ENCODE data around the gene WAS.

WAS gene

DNA sequence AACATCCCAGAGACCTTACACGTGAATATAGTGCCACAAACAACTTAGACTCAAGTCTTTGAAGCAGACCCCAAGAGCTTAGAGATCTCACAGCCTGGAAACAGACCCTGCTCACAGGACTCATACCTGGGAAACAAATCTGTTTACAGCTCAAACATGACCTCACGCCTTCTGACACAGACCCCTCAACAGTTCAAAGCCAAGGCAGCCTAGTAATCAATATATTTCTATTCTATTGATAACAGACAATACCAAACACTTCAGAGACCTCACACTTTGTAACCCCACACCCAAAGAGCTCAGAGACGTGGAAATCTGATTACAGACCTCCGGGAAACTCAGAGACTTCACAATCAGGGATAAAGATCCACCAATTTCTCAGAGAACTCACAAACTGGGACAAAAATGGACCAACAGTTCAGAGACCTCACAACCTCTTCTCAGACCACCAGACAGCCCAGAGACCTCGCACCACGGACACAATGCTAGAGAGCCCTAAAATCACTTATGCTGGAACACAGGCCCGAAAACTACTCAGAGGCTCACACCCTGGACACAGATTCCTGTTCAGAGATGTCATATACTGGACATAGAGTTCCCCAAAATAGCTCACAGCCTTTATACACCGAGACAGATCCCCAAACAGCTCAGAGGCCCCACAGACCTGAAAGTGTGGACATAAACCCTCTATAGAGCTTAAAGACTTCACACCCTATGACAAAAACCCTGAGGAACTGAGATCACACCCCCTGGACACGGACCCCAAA is 27.7 kb downstream of the WAS start:
- DNase-seq (ENCODE audit: extremely low read depth in 1 of 2, low read depth in 1 of 2): no peak

- DNase-seq (ENCODE audit: extremely low read depth in 1 of 2, low read depth in 1 of 2): no peak
These were observed 28.4 kb downstream of the WAS start for GRCh38 chrX:48711929-48712505.

- DNase-seq (ENCODE audit: extremely low read depth in 1 of 2, low read depth in 1 of 2): no peak
These were observed 30.2 kb downstream of the WAS start for GRCh38 chrX:48713847-48714246.

DNA sequence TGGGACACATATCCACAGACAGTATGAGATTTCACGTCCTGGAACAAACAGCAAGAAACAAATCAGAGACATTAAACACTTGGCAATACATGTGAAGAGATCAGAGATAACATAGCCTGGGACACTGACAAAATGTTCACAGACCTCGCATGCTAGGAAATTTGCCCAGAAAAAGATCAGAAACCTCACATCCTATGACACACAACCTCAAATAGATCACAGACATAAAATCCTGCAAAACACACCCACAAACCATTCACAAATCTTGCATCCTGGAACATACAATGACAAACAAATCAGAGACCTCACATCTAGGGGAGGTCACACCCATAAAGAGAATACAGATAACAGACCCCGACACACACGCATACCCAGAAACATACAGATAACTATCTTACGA is 31.0 kb downstream of the WAS start:
- no peak for DNase-seq (ENCODE audit: extremely low read depth in 1 of 2, low read depth in 1 of 2)

GRCh38 chrX:48715072-48715471 is 31.5 kb downstream of the WAS start:
- no peak for DNase-seq (ENCODE audit: extremely low read depth in 1 of 2, low read depth in 1 of 2)

- no peak for DNase-seq (ENCODE audit: extremely low read depth in 1 of 2, low read depth in 1 of 2)
These were observed 32.4 kb downstream of the WAS start for GRCh38 chrX:48715876-48716502.

DNA sequence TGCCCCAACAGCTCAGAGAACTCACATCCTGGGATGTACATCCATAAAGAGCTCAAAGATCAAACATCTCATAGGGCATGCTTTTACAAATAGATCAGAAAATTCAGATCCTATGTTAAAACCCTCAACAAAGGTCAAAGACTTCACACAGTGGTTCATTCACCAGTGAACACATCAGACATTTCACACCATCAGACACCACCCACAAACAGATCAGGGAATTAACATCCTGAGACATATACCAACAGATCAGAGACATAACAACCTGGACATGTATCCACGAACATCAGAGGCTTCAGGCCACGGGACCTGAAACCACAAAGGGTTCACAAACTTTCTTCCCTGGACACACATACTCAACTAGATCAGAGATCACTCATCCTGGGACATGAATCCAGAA is 36.4 kb downstream of the WAS start:
- no peak for DNase-seq (ENCODE audit: extremely low read depth in 1 of 2, low read depth in 1 of 2)

DNA sequence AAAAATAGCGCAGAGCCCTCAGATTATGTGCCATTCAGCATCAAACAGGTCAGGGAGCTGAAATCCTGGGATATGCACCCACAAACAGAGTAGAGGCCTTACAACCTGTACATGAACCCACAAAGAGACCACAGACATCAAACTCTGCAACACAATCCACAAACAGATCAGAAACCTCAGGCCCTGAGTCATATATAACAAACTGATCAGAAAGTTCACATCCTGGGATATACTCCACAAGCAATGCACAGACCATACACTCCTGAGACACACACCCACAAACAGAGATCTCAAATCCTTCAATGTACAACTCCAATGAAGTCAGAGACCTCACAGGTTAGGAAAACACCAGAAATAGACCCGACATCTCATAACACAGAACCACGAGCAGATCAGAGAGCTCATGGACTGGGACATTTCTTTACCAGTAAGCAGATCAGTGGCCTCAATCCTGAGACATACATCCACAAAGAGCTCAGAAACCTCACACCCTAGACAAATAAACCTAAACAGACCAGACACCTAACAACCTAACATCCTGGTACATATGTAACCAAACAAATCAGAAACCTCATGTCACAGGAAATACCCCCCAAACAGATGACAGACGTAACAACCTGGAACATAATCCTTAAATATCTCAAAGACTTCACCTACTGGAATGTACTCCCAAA is 37.1 kb downstream of the WAS start:
- no peak for DNase-seq (ENCODE audit: extremely low read depth in 1 of 2, low read depth in 1 of 2)

DNA sequence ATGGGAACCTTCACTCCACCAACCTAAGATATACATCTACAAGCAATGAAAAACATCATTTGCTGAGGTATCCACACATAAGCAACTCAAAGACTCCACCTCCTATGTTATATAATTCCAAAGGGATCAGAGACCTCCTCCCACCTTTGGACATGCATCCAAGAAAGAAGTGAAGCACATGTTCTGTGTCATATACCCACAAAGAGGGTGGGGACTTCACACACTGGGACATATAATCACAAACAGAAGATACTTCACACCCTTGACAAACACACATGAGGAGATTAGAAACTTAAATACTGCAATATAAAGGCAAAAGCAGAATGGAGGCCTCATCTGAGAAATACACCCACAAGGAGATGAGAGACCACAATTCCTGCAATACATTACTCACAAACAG is 38.3 kb downstream of the WAS start:
- DNase-seq (ENCODE audit: extremely low read depth in 1 of 2, low read depth in 1 of 2): no peak

- DNase-seq (ENCODE audit: extremely low read depth in 1 of 2, low read depth in 1 of 2): no peak
These were observed 43.0 kb downstream of the WAS start for GRCh38 chrX:48726596-48726995.

DNA sequence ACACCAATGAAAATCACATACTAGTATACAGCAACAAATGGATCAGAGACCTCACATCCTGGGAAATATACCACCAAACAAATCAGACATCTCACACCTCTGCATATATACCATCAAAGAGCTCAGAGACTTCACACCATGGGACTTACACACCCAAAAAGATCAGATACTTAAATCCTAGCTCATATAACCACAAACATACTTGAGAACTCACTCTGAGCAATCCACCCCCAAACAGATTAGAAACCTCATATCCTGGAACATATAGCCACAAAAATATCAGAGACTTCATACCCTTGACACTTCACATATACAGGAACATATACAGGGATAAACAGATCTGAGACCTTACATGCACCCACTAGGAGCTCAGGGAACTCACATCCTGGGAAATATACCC is 45.1 kb downstream of the WAS start:
- no peak for DNase-seq (ENCODE audit: extremely low read depth in 1 of 2, low read depth in 1 of 2)

DNA sequence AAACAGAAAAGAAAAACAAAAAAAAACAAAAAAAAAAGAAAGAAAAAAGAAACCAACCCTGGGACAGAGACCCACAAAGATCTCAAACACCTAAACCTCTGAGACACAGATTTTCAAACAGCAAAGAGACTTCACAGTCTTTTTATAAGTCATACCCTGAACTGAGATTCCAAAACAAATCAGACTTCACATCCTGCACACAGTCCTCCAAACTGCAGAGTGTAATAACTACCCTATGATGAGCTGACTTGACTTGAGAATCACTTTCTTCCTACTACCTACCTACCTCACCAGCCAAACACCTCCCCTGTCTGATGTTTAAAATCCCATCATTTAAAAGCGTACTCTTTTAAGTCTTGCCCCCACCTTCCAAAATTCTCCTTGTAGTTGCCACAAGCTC is 52.7 kb downstream of the WAS start:
- no peak for DNase-seq (ENCODE audit: extremely low read depth in 1 of 2, low read depth in 1 of 2)

- no peak for DNase-seq (ENCODE audit: extremely low read depth in 1 of 2, low read depth in 1 of 2)
These were observed 53.2 kb downstream of the WAS start for GRCh38 chrX:48736878-48737212.

DNA sequence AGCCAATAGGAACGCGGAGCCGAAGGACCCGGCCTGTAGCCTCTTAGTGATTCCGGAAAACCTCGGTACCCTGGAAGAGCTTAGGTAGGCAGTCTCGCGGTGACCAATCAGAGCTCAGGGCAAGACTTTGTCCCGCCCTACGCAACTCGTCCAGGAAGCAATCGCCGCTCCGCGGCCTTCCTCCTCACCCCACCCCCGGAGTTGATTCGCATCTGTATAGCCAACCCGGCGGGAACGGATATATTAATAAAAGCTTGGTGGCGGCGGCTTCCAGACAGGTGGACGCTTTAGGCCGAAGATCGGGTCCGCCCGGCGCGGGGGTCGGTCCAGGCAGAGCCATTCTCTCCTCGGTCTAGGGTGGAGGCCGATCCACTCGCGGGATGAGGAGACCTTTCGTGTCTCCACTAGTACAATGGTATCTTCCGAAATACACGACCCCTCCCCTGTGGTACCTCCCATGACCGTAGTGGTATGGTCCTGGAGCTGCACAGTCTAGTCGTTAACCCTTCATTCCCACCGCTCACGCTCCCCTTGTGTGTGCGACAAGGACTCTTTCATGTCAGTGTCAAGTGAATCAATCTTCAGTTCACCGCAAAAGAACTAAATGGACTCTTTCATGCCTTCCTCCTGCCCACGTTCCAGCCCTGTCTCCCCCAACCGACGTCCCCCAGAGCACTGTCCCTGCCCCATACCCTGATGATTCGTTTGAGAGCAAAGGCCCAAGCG is 53.8 kb downstream of the WAS start:
- DNase-seq (ENCODE audit: extremely low read depth in 1 of 2, low read depth in 1 of 2): peak; percentile 63 to 81

DNA sequence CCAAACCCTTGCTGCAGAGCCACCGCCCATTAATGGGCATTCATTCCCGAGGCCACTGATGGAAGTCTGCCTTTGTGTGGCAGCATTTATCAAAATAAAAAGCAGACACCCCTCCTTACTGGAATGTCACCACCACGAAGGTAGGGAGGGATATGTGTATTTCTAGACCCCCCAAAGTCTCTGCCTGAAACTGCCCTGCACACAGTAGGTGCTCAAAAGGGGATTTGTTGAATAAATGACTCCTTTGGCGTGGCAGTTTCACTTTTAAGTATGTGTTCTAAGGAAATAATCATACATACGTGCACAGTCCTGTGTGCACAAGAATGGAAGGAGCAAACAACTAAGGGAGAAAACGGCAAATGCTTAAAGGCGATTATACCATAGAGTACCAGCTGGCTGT is 54.3 kb downstream of the WAS start:
- no peak for DNase-seq (ENCODE audit: extremely low read depth in 1 of 2, low read depth in 1 of 2)

Data from stimulated activated CD8-positive, alpha-beta memory T cell treated with anti-CD3 and anti-CD28 coated beads, Interleukin-7, amount 100 ng/mL, for 48 hours (primary cell).